Measurements from ENCODE around the gene AP4B1.
A peak's percentile ranks its signal among the peaks of the same experiment; 100 is the strongest.

The AP4B1 gene

DNA sequence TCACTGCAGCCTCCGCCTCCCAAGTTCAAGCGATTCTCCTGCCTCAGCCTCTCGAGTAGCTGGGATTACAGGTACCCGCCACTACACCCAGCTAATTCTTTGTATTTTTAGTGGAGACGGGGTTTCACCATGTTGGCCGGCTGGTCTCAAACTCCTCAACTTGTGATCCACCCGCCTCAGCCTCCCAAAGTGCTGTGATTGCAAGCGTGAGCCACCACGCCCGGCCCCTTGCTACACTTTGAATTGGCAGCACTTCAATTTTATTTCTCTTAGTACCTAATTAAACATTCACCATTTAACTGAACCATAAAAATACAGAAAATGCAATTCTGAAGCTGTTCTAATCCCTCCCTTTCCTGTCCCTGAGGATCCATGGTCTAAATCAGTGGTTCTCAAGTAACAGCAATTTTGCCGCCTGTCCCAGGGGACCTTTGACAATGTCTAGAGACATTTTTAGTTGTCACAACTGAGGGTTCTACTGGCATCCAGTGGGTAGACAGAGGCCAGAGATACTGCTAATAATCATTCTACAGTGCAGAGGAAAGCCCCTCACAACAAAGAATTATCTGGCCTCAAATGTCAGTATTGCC lies 12.9 kb downstream of the AP4B1 start:
- no peak for DNase-seq

DNA sequence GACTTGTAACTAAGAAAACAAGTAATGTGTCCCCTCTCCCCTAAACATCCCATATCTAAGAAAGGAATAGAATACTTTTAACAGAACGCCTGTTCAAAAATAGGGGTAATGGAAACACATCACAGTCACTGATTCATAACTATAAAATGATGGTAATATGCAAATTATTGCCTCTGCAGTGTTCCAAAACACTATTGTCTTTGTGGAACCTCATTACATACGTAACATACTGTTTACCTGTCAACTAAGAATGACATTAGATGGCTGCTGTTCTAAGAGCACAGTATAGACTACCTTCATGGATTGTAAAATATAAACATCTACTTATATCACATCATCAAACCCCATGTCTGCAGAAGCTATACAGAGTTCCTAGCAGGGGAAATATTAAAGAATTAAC lies 13.8 kb downstream of the AP4B1 start:
- DNase-seq: no peak

DNA sequence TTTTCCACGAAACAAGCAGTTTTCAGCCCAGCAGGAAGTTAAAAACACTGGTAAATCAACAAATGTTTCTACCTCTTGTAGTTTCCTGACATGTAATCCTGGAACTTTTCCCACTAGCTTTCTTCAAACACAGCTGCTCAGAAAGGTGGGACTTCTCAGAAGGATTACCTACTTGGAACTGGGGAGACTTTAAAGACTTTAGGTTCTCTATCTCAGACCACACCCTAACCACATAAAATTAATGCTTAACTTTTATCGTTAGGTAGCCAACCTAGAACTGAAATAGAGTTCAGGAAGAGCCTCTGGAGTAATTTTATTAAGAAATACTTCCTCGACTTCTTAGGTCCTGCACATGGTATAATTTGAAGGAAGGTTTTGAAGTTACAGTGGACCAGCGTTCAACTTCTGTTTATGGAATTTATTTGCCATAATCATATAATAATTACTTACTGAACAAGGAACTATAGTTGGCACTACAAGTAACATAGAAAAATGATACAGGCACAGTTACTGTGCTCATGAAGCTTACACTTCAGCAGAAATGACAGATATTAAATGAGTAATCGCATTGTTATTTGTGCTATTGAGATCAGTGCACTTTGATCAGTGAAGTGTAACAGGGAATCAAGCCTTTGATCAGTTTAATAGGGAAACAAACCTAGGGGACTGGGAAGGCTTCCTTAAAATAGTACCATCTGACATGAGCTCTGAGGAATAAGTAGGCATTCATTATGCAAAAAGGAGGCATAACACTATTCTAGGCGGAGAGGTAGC lies 17.0 kb downstream of the AP4B1 start, which contains the start of gene BCL2L15:
TSS of gene BCL2L15 (minus strand) at position 180 of the 774 bp plus-strand sequence. CDS start 206 bp downstream, outside the sequence.
- DNase-seq: no peak

DNA sequence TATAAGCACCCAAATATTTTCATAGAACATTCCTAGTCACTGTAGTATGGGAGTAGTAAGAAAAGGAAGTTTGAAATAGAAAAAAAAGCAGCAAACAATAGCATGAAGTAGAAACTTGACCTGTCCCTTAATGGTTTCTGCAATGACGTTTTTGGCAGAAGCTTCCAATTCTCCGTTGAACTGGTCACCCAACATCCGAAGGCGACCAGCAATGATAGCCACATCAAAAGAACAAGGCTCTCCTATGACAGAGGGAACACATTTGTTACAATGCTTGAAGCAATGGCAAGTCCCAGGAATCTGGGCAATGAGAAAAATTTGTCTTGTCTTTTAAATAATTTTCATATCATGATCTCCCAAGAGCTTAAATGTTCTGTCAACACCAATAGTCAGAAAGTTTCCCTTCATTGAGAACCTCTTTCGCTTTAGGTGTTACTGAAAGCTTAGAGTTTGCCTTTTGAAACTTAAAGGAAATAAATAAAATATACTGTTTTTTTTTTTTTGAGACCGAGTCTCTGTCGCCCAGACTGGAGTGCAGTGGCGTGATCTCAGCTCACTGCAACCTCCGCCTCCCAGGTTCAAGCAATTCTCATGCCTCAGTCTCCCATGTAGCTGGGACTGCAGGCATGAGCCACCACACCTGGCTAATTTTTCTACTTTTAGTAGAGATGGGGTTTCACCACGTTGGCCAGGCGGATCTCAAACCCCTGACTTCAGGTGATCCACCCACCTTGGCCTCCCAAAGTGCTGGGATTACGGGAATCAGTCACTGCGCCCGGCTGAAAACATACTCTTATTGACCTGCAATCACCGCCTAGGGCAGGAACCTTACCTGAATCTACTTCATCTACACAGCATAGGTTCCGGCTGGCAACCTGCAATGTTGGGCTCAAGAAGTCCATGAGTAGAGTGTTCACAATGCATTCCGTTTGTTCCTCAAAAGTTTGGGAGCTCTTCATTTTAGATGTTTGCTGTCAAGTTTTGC lies 17.9 kb downstream of the AP4B1 start:
- DNase-seq: no peak

DNA sequence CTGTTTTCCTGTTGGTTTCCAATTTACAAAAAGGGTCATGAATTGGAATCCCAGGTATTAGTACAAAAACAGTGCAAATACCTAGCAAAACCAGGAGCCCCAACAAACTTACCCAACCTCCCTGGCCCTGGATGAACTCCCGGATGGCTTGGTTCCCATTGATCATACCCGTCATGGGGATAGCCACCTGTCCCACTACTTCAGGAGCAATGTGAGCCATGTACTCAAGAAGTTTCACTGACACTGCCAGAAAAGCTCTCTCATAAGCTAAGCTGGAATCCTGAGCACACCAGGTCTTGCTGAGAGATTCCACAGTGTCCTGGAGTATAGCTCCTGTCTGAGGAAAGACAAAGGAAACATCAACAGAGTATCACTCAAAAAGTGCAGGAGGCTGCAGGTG lies 22.9 kb downstream of the AP4B1 start:
- DNase-seq: no peak

DNA sequence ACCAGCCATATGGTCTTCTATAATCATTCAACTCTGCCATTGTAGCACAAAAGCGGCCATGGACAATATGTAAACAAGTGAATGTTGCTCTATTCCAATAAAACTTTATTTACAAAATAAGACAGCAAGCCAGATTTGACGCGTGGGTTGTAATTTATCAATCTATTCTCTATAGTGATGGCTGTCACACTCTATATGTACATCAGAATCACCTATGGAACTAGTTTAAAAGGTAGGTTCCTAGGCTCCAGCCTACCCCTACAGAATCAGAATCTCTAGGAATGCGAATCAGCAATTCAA lies 24.9 kb downstream of the AP4B1 start:
- DNase-seq: no peak

DNA sequence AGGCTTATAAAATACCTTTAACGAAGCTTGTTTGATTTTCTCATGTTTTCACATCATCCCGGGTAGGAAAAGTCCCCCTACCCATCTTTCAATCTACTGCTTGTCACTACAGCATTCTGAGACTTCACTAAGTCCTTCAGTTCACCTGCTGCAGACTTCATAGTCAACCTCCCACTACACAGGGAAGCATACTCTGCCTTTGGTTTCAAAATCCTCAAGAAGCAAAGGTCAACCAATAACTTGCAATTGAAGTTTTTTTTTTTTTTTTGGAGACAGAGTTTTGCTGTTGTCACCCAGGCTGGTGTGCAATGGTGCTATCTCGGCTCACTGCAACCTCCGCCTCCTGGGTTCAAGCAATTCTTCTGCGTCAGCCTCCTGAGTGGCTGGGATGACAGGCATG lies 28.4 kb downstream of the AP4B1 start:
- no peak for DNase-seq

DNA sequence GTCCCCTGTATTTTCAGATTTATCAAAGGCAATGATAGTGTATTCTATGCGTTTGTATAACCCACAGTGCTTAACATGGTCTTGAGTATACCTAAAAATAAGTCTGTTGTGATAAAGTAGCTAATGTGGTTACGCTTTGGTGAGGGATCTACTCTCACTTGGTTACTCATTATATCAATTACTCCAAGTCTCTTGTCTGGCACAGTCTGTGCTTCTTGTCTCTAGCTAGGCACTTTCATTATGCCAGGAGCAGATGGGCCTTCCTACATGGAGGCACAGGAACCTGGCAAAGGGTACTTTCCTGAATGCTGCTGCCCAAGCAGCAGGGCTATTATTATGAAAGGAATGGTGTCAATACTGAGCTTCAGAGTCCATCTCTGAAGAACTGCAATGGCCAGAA lies 28.9 kb downstream of the AP4B1 start:
- DNase-seq: no peak

DNA sequence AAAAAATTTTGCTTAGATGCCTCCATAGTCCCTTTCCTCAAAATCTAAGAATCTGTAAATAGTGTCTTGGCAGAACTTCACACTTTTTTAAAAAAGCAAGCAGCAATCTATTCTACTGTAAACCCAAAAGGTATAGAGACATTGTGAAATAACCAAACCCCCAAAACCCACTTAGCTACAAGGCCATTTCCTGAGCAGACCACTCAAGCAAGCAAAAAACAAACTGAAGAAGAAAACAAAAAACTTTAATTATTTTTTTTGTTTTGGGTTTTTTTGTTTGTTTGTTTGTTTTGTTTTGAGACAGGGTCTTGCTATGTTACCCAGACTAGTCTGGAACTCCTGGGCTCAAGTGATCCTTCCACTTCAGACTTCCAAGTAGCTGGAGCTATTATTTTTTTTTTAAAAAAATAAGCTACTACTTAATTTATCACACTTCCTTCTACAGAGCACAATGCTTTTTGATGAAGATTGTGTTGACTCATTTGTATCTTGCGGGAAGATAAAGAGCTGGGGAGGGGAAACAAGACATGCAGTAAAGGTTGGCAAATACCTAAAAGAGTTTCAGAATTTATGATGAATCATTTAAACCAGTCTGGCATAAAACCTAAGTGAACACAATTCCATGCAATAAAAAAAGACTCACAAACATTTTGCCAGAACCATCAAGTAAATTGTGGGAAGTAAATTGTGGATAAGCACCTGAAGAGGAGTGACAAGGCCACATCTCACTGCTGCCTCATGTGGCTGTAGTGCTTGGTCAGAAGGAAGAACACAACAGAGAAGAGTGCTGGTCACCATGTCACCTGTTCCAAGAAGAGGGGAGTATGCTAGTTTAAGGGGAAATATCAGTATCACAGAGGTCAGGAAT lies 30.4 kb downstream of the AP4B1 start:
- DNase-seq: peak; percentile 9

DNA sequence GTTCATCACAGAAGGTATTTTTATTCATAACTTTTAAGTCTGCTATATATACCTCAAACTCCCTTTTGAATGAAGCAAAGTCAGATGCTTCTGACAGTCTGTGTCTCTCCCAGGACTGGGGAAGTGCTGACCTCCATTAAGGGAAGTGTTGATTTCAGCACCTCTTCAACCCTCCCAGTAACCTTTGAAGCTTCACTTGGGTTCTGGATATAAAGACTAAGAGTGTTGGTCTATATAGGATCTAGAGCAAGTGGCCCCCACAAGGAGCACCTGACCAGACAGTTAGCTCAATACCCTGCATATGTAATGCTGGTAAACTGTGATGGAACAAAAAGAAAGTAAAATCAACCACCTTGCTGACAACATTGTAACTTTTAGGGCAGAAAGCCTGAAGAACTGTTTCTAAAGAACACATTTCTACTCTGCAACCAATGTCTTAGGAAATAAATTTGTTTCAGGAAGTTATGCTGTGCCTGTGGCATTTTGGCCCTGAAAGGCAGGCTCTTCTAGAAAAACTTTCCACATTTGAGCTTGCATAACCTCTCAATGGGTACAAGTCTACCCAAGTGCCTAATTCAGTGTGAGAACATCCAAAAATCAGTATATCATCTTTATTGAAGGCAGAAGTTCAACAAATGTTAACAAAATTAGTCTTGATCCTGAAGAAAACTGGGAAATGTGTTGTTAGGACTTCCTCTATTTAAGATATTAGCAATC lies 32.2 kb downstream of the AP4B1 start:
- DNase-seq: no peak

DNA sequence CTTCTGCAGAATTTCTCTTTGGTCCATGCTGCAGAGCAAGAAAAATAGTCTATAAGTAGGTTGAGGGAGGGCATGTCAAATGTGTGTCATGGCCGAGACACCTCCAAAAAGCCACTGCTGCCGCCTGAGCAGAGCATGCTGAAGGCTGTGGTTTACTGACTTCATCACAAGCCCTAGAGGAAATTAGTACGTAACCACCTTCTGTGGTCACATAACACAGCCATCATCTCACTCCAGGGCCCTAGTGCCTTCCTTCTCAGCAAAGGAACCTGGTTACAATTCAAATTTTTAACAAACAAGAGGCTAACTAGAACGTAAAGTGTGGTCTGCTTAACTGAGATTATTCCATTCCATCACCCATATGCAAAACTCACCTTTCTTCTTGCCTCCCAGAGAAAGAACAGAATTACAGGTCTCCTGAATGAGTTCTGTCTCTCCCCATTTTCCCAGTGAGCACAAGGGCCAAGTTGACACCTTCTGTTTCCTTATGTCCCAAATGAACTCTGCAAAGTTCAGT lies 32.9 kb downstream of the AP4B1 start, which contains the start of gene PTPN22:
TSS of gene PTPN22 (minus strand) at position 116 of the 517 bp plus-strand sequence.
- DNase-seq: peak; percentile 78

DNA sequence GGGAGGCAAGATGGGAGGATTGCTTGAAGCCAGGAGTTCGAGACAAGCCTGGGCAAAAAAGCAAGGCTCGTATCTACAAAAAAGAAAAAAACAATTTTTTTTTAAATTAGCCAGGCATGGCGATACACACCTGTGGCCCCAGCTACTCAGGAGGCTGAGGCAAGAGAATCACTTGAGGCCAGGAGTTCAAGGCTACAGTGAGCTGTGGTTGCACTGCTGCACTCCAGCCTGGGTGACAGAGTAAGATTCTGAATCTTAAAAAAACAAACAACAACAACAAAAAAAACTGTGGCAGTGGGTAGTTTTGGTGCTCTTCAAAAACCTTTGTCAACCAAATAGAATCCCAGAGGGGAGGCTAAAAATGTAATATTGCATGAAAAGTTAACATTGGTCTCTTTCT lies 33.8 kb downstream of the AP4B1 start:
- DNase-seq: no peak

DNA sequence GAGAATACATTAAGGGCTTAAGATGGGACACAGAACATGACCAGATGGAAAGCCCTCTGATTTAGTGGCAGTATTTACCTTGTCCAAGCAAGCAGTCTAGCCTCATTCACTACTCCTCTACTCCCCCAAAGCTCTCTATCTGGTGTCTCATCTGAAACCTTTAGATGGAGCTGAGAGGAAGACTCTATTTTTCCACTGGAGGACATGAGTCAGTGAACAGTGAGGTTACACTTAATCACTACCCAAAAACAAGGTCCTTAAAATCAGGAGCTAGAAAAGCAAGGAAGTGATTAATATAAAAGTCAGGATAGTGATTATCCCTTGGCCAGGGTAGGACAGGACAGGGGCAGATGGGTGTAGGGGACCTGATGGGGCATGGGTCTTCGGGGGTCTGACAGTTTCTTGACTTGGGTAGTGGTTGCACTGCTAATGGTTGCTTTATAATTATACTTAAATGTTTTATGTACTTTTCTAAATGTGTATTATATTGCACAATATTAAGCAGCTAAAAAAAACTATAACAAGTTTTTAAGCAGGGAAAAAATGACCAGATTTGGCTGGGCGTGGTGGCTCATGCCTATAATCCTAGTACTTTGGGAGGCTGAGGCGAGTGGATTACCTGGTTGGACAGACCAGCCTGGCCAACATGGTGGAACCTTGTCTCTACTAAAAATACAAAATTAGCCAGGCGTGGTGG lies 36.1 kb downstream of the AP4B1 start:
- DNase-seq: no peak

DNA sequence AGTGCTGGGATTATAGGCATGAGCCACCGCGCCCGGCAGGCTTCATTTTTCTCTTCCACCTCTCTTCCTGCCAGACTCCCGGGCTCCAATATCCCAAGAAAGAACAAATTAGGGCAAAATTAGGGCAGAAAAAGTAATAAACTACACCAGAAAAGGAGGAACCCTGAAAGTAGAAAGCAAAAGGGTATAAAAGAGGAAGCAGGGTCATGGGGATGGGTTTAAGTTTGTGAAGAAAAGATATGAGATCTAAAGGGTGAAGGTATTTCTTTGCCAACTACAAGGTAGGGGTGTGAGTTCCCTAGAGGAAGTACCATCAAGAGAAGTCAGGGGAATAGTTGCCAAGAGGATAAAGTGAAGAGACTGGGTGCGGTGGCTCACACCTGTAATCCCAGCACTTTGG lies 43.0 kb downstream of the AP4B1 start:
- DNase-seq: no peak

DNA sequence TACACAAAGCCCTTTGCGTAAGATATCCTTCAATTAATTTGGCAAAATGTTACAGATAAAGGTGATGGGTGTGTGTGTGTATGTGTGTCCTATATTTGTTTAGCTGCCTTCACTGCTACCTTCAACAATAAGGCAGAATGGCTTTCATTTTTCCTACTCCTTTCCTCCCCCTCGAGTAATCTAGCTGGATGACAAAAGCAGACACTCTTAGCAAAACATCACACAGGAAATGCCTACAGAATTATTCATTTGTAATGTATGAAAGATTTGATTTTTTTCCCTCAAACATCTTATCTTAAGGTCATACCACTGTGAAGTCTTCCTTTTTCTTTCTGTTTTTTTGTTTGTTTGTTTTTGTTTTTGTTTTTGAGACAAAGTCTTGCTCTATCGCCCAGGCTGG lies 43.7 kb downstream of the AP4B1 start:
- no peak for DNase-seq

DNA sequence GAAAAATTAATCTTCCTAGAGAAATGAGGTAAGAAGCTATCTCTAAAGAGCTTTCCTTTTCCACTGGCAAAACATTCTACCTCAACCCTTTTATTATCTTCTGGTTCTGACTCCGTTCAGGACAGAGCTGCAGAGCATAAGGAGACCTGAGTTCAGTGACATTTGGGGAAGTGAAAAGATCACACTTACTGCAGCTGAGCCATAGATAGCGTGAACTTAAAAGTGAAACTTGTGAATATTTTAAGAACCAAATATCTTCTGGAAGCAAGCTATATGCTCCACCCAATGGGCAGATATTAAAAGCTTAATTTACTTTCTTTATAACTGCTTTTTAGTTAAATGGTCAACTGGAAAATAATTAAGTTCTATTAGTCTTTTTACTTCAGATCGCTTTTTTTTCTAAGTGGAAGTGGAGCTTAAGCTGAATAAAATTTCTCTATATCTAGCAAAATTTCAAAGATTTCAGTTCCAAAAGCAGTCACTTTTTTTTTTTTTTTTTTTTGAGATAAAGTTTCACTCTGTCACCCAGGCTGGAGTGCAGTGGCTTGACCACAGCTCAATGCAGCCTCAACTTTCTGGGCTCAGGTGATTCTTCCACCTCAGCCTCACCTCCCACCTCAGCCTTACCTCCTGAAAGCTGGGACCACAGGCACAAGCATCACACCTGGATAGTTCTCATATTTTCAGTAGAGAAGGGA lies 45.0 kb downstream of the AP4B1 start:
- DNase-seq: no peak

DNA sequence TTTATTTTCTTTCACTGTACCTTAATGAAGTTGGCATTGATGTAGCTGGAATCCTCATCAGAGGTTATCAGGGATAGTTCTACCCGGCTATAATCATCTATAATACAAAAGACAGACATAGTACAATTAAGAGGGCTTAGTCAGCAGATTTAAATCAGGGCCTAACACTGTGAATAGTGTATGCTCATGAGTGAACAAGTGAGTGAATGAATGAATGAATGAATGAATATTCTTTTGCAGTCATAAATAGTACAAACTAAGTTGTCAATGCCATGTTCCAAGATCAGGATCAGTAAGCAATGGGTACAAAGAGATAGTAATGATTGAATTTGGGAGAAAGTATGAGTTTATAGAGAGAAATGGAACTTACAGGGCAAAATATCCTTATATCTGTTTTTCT lies 45.6 kb downstream of the AP4B1 start:
- DNase-seq: no peak

DNA sequence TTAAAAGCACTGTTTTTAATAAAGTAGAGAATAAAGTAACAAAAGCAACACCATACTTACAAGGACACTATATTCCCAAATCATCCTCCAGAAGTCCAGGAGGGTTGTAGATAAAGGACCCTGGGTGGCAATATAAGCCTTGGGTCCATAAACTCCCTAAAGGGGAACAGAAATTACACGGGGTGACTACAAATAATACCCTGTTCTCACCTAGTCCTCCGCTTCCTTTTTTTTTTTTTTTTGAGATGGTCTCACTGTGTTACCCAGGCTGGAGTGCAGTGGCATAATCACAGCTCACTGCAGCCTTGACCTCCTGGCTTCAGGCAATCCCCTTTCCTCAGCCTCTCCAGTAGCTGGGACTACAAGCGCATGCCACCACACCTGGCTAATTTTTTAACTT lies 46.2 kb downstream of the AP4B1 start:
- no peak for DNase-seq

DNA sequence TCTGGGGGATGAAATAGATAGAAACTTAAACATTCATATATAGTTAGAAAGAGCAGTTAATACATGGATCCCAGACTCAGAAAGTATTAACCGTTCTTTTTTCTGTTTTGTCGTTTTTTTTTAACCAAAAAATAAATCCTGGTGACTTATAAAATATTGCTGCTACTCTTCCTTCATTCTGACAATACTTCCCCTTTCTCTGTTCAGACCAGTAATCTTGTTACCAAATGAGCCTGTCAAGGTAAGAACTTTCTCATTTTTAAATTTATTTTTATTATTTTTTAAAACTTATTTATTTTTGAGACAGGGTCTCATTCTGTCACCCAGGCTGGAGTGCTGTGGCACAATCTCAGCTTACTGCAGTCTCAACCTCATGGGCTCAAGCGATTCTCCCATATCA lies 46.8 kb downstream of the AP4B1 start:
- no peak for DNase-seq

DNA sequence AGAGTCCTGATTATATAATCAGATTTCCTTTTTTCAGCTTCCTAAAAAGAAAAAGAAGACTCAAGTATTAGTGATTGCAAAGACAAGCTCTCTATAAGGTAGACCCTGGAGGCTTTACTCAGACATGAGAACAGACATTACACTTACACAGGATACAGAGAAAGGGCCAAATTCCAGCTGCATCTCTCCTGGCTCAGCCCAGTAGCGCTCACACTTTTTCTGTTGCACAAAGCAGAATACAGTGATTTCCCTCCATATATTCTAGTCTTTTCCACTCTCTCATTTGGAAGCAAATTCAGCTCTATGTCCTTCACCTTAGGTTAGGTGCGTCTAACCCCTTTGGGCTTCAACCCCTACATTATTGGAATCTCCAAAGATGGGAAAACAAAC lies 48.2 kb downstream of the AP4B1 start:
- DNase-seq: no peak
